HUES48 (cell line): ENCODE measurements around the gene MYDGF.

Experiments used
- H3K27ac ChIP-seq: one replicate; pipeline ENCODE4 v1.7.0; 2013; ENCODE audit warnings: low read depth, low read length, inconsistent platforms
- H3K27me3 ChIP-seq: 2 replicates; pipeline ENCODE4 v1.6.1; 2013; ENCODE audit warnings: mild to moderate bottlenecking, low read length; ENCODE audit not compliant: control insufficient read depth, insufficient read depth
- H3K36me3 ChIP-seq: 2 replicates; pipeline ENCODE4 v1.6.1; 2013; ENCODE audit warnings: low read length; ENCODE audit not compliant: control insufficient read depth, insufficient read depth
- H3K4me1 ChIP-seq: 2 replicates; pipeline ENCODE4 v1.6.1; 2013; ENCODE audit warnings: mild to moderate bottlenecking, low read length; ENCODE audit not compliant: control insufficient read depth, insufficient read depth
- H3K4me3 ChIP-seq: 2 replicates; pipeline ENCODE4 v1.5.1; 2013; ENCODE audit warnings: mild to moderate bottlenecking, low read depth, low read length
- H3K9ac ChIP-seq: 2 replicates; pipeline ENCODE4 v1.6.1; 2013; ENCODE audit warnings: mild to moderate bottlenecking, low read depth, low read length, moderate library complexity
- H3K9me3 ChIP-seq: 2 replicates; pipeline ENCODE4 v1.6.1; 2013; ENCODE audit warnings: low read length; ENCODE audit not compliant: control insufficient read depth, insufficient read depth

MYDGF gene

DNA sequence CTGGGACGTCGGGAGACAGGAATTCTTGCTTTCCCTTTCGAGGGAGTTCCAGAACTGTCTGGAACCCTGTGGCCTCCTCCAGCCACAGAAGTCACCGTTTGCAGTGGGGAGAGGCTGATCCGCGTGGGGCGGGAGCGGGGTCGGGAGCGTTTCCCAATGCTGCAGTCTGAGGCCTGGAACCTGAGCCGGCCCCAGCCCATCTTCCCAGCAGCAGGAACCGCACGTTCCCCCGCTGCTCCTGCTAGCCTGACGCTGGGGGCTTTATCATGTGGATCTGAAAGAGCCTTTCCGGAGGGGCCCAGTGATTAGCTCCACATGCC lies 40.1 kb upstream of the MYDGF start:
- no peaks in the 10 kb centered on the region for H3K9me3 ChIP-seq
- H3K27ac ChIP-seq, result no peak overlapping the region
- H3K27me3 ChIP-seq, result no peaks in the 10 kb centered on the region
- H3K36me3 ChIP-seq, result peaks cover 65% of the 10 kb centered on the region
- H3K4me1 ChIP-seq, result no peaks in the 10 kb centered on the region
- H3K4me3 ChIP-seq, result no peak overlapping the region
- no peak overlapping the region for H3K9ac ChIP-seq

DNA sequence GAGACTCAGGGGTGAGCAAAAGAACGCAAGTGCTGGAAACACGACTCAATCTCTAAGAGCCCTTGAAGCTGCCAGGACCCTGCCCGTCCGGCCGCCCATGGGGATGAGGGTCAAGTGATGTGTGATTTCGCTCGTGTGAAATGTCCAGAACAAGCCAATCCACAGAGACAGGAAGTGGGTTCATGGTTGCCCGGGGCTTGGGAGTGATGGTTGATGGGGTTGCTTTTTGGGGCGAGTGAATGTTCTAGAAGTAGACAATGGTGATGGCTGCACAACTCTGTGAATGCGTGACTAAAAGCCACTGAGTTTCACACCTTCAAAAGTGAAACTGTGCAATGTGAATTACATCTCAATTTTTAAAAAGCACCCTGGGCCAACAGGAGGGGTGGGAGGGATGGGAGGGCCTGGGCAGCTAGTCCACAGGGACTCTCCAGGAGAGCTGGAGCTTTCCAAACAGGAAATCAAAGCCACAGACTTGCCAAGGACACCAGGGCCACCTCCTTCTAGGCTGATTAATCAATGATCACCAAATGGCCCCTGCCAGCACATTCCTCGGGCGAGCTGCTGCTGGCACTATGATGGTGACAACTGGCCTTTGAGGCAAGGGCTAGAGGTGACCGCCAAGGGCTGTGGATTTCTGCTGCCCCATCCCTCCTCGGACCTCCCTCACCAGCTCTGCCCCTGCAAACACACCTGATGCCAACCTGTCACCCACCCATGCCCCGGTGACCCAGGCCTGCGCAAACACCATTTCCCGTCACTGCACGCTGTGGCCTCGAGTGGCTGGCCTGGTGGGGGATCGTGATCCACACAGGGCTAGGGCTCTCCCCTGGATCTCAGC lies 39.5 kb upstream of the MYDGF start:
- Histone ChIP-seq H3K9me3 (no peaks in the 10 kb centered on the region), H3K36me3 (peaks cover 68% of the 10 kb centered on the region), H3K27ac (no peak overlapping the region)

DNA sequence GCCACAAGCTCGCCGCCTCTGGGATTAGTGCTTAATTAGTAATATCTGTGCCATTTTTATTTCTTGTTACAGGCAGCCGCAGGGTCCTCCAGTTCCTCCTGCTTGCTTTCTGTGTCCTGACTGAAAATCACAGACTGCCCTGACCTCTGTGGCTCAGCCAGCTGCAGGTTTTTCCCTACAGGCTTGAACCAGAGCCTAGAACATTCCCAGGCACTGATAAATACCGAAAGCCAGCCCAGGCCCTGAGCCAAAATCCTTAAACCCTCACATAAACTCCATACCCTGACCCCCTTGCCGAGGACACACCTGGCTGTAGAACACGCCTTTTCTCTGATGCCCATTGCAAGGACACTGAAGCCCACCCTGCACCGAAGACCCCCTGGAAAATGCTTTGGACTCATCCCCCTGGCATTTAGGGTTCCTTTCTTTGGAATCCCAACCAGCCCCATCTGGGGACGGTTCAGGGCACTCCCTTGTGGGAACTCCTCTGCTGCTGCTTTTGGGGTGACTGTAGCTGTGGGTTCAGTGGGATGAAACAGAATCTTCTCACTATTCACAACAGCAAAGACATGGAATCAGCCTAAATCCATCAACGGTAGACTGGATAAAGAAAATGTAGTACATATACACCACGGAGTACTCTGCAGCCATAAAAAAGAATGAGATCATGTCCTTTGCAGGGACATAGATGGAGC lies 38.0 kb upstream of the MYDGF start:
- Histone ChIP-seq H3K27me3 (no peaks in the 10 kb centered on the region), H3K4me1 (no peaks in the 10 kb centered on the region), H3K9ac (no peak overlapping the region), H3K27ac (no peak overlapping the region), H3K9me3 (no peaks in the 10 kb centered on the region), H3K36me3 (peaks cover 68% of the 10 kb centered on the region), H3K4me3 (no peak overlapping the region)

More for the DNA sequence above, 39.5 kb upstream of the MYDGF start:
- Histone ChIP-seq H3K9ac (no peak overlapping the region), H3K4me1 (no peaks in the 10 kb centered on the region), H3K27me3 (no peaks in the 10 kb centered on the region), H3K4me3 (no peak overlapping the region)

DNA sequence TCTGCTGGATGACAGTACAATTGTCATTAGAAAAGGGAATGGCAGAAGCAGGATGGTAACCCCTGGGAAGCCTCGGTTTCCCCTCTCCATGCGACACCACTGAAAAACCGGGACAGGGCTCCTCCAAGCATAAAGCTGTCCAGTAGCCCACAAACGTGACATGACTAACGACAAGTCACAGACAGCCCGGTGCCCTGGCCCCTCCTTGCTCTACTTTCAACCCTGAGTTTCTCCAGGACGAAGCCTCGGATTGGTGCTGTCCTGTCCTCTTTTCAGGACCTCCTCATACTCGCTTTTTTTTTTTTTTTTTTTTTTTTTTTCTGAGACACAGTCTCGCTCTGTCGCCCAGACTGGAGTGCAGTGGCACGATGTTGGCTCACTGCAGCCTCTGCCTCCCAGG lies 37.2 kb upstream of the MYDGF start:
- peaks cover 66% of the 10 kb centered on the region for H3K36me3 ChIP-seq

DNA sequence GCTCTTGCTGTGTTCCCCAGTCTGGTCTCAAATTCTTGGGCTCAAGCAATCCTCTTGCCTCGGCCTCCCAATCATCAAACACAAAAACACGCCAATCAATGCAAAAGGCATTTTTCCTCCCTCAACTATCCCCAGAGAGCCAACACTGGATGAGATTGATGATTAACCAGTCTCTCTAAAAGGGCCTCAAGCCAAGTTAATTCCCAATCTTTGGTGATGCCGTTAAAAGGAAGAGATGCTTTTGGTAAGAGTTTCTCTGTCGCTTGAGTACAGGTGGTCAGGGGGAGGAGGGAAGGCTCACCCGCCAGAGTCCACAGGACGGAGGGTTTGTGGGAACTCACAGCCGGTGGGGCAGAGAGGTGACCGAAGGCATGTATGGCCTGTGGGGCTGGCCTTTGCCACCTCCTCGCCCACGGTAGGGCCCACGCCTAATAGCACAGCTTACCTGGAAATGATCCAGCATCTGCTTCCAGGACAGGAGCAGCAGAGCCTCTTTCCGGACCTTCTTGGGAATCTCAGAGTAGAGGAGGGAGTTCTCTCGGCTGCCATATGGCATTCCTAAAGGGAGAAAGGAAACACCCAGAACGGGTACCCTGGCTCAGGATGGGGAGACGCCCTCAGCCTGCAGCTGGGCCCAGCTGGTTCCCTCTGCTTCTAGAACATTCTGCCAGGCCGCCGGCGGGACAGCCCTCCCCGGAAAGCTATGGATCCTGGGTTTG lies 35.4 kb upstream of the MYDGF start:
- no peaks in the 10 kb centered on the region for H3K27me3 ChIP-seq
- H3K36me3 ChIP-seq, result peaks cover 69% of the 10 kb centered on the region
- no peak overlapping the region for H3K27ac ChIP-seq
- H3K9me3 ChIP-seq, result no peaks in the 10 kb centered on the region
- no peak overlapping the region for H3K4me3 ChIP-seq
- no peaks in the 10 kb centered on the region for H3K4me1 ChIP-seq
- no peak overlapping the region for H3K9ac ChIP-seq

More for the DNA sequence above, 37.2 kb upstream of the MYDGF start:
- H3K9me3 ChIP-seq, result no peaks in the 10 kb centered on the region
- no peak overlapping the region for H3K27ac ChIP-seq
- H3K27me3 ChIP-seq, result no peaks in the 10 kb centered on the region
- H3K4me3 ChIP-seq, result no peak overlapping the region
- no peaks in the 10 kb centered on the region for H3K4me1 ChIP-seq
- H3K9ac ChIP-seq, result no peak overlapping the region

DNA sequence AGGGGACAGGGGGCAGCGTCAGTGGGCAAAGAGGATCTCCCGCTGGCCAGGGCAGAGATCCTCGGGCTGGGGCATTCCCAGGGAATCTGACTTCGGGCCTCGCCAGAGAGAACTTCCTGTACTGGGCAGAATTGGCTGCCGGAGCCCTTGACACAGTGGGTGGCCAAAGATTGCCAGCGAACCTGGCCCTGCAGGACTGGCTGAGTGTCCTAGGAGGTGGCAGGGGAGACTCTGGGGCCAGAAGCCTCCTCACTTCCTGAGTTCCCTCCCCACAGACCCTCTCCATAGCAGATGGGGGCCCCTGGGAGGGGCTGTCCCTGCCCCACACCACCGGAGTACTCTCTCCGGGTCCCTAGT lies 34.2 kb upstream of the MYDGF start:
- Histone ChIP-seq H3K9ac (no peak overlapping the region), H3K9me3 (no peaks in the 10 kb centered on the region), H3K4me3 (no peak overlapping the region), H3K27ac (no peak overlapping the region), H3K36me3 (peaks cover 70% of the 10 kb centered on the region), H3K4me1 (no peaks in the 10 kb centered on the region), H3K27me3 (no peaks in the 10 kb centered on the region)

DNA sequence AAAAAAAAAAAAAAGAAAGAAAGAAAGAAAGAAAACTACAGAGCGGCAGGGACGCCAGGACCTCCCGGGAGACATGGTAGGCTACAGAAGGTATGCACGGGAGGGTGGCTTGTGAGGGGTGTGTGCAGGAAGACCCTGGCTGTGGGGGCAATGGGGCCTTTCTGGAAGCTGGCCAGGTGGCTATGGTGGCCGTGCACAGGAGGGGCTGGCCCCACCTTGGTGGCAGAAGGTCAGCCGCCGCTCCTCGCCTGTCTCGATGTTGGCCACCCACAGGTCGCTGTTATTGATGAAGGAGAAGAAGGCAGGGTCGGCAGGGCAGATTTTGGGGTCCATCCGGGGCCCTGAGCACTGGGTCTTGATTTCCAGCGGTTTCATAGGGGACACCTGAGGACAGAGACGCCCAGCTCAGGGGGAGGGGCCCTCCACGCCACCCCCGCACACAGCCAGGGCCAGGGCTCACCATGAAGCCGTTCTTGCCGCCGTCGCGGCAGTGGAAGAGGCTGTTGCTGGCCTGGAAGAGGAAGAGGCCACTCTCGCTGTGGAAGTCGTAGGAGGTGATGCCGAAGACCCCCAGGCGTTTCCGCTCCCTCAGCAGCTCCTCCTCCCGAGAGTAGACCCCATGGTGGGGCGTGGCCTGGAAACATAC lies 33.7 kb upstream of the MYDGF start:
- no peak overlapping the region for H3K27ac ChIP-seq

DNA sequence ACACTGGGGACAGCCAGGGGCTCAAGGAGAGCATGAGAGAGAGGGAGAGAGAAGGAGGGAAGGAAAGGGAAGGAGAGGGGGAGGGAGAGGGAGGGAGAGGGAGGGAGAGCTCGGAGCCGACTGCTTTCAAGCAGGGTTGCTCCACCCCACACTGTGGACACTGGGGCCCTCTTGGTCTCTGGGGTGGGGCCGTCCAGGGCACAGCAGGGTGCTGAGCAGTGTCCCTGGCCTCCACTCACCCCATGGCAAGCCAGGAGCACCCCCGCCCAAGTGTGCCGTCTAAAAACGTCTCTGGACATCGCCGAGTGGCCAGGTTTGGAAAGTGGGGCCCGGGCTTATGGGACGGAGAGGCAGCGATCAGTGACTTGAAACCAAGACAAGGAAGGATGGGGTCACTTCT lies 32.6 kb upstream of the MYDGF start:
- no peak overlapping the region for H3K27ac ChIP-seq
- no peaks in the 10 kb centered on the region for H3K27me3 ChIP-seq
- H3K9me3 ChIP-seq, result no peaks in the 10 kb centered on the region
- H3K4me3 ChIP-seq, result no peak overlapping the region
- no peaks in the 10 kb centered on the region for H3K4me1 ChIP-seq
- H3K36me3 ChIP-seq, result peaks cover 69% of the 10 kb centered on the region
- no peak overlapping the region for H3K9ac ChIP-seq

More for the DNA sequence above, 33.7 kb upstream of the MYDGF start:
- H3K4me1 ChIP-seq, result no peaks in the 10 kb centered on the region
- H3K4me3 ChIP-seq, result no peak overlapping the region
- no peak overlapping the region for H3K9ac ChIP-seq
- no peaks in the 10 kb centered on the region for H3K9me3 ChIP-seq
- H3K36me3 ChIP-seq, result peaks cover 71% of the 10 kb centered on the region
- no peaks in the 10 kb centered on the region for H3K27me3 ChIP-seq

DNA sequence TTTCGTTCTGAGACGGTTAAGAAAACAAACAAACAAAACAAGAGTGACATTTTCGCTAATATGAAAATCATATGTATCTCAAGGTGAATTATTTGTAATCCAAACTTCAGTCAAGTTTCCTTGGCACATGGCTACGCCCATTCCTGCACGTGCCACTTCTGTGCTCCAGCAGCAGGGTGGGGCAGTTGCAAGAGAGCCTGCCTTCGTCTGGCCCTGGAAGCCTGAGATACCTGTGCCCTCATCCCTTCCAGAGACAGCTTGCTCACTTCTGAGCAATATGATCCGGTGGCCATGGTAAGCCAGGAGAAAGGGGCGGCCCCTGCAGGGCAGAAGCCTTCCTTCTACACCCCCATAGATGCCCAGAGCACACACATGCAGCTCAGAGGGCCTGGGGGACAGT lies 31.4 kb upstream of the MYDGF start:
- no peak overlapping the region for H3K27ac ChIP-seq
- H3K9ac ChIP-seq, result no peak overlapping the region
- H3K9me3 ChIP-seq, result no peaks in the 10 kb centered on the region
- H3K27me3 ChIP-seq, result no peaks in the 10 kb centered on the region
- peaks cover 81% of the 10 kb centered on the region for H3K36me3 ChIP-seq
- no peaks in the 10 kb centered on the region for H3K4me1 ChIP-seq
- no peak overlapping the region for H3K4me3 ChIP-seq

DNA sequence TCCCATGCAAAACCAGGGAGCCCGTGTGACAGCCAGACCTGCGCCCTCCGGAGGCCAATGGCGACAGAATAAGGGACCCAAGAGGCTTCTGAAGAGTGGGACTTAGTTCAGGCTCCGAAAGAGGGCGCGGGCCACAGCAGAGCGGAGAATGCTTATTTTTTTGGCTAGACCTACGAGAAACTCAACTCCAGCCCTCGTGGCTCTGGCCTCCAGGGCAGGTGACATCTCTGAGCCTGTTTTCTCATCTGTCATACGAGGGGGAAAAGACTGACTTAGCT lies 30.5 kb upstream of the MYDGF start:
- Histone ChIP-seq H3K9ac (no peak overlapping the region), H3K27me3 (no peaks in the 10 kb centered on the region), H3K4me3 (no peak overlapping the region), H3K27ac (no peak overlapping the region), H3K9me3 (no peaks in the 10 kb centered on the region), H3K36me3 (peaks cover 78% of the 10 kb centered on the region), H3K4me1 (no peaks in the 10 kb centered on the region)
